GOT3 (cell line): ENCODE data around the gene ZRANB3.
"Not testable (repeated sequence)": the region's sequence is repeated elsewhere in the genome, so short reads cannot be mapped to it uniquely, and the experiment has no call there.

Experiments
- DNase-seq: peaks from one replicate; lab custom pipeline; 2025; ENCODE audit warnings: mixed read lengths; lab: John Stamatoyannopoulos, UW

Gene ZRANB3

DNA sequence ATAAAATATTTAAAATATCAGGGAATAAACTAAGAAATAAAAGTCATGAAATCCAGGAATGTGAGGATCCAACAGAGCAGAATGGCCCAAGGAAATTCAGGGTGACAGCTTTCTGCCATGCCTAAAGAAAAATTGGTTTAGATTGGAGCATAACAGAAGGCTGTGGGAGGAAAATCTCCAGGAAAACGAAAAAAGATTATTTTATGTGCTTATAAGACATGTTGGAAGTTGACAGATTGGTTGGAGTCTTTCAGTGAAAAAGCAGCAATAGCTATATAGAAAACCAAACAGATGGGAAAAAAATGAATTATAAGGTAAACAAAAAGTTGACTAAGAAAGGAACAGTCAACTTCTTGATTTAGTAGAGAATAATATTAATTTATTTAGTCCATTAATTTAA lies 203.9 kb downstream of the ZRANB3 start:
- no peak for DNase-seq

DNA sequence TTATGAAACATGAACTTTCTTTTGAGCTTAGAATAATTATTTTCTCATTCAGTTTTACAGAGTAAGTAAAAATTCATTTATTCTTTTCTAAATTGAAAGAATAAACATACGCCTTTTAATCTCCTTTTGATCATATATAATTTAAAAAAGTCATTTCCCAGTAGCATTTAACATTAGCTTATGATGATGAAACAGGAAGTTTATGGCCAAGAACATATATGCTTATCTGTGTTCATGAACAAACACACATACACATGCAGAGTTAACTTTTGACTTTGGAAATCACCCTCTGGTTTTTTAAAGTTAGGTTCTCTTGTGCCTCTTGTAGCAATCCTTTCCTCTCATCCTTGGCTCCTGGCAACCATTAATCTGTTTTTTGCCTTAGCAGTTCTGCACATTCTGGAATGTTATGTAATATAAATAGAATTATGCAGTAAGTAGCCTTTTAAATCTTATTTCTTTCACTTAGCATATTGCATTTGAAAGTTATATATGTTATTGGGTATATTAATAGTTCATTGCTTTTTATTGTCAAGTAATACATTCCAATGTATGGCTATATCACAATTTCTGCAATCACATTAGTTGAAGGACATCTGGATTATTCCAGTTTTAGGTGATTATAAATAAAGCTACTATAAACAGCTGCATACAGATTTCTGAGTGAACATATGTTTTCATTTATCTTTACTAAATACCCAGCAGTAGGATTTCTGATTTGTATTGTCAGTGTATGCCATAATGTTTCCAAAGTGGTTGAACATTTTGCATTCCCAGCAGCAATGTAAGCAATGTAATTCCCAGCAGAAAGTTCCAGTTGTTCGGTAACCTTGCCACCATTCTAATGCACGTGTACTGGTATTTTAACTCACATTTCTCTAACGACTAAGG lies 210.3 kb downstream of the ZRANB3 start:
- DNase-seq: no peak

DNA sequence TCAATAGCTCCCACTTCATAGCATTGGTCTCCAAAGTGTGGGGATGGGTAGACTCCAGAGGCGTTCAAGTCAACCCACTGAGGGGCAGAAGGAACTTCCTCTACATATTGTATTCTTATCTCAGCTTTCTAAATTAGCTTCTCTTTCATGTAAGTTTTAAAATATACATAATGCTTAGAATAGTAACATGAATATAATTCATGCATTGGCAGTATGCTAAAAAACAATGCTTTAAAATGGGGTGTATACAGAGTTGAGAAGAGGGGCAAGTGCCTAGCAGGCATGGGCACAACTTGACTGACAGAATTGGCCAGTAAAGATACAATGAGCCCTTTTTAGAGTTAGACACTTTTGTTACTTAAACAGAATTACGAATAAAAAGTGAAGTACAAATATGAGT lies 212.2 kb downstream of the ZRANB3 start:
- DNase-seq: no peak

DNA sequence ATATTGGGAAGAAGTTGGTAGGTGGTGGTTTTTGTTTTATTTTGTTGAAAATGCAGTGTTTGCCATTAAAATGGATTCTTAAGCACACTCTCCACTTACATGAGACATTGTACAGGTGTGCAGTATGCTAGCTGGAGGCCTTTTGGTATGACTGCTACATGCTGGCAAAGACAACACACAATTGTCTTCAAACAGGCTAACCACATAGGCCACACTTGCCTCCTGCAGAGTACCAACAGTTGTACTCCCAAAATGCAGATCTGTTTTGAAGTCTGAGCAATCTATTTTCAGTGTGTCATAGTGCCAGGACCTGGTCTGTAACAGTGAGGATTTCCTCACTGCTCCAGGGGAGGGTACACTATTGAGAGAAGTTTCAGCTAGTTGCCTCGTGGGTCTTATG lies 213.6 kb downstream of the ZRANB3 start:
- no peak for DNase-seq

DNA sequence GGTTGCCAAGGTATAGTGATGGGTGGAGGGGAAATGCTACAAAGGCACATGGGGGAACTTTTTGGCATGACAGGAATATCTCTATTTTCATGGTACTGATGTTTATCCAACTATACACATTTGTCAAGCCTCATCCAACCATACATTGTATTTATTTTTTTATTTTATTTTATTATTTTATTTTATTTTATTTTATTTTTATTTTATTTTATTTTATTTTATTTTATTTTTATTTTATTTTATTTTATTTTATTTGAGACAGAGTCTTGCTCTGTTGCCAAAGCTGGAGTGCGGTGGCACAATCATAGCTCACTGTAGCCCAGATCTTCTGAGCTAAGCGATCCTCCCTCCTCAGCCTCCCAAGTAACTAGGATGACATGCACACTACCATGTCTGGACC lies 219.1 kb downstream of the ZRANB3 start:
- no peak for DNase-seq

DNA sequence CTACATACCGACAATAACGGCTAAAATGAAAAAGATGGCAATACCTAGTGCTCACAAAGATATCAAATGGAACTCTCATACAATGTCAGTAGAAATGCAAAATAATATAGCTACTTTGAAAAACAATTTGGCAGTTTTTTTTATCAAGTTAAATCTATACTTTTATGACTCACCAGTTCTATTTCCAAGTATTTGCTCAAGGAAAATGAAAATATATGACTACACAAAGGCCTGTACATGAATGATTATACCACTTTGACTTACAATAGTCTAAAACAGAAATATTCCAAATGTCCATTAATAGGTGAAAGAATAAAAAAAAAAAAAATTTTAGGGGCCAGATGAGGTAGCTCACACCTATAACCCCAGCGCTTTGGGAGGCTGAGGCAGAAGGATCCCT lies 219.8 kb downstream of the ZRANB3 start:
- no peak for DNase-seq

- DNase-seq: no peak
These were observed 226.3 kb downstream of the ZRANB3 start for GRCh38 chr2:135304694-135305093.

DNA sequence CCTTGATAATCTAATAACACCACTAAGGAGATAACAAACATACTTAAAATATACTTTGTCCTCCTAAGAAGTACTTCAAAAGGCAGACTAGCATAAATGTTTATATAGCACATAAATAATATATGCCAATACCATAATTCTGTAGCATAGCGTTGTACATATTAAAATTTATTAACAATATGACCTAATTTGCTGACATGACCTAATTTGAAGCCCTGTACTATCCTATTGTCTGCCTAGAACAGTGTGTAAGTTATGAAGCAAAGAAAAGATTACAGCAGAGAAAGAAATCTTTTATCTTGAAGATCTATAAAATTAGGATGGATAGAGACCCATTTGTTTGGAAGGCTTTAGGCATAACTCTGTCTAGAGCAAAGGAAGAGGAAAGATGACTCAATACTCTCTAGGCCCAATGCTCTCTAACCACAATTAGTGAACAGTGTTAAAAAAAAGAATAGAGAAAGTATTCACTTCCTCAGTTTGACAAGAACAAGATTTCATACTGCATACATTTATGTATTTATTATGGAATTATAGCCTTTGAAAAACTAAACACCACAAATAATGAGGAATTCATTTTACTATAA lies 231.3 kb downstream of the ZRANB3 start:
- DNase-seq: no peak

DNA sequence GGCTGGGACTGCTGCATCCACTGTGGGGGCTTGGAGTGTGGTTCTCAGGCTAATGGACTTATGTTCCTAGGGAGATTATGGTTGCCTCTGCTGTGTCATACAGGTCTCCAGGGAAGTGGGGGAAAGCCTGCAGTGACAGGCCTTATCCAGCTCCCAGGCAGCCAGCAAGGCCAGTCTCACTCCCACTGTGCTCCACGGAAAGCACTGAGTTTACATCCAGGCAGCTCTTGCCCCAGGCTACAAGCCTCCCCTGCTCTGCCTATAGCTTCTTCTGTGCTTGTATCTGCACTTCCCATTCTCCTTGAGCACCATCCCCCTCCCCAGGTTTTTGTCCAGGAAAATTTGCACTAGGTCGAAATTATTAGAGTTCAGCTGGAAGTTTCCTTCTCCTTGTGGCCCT lies 231.9 kb downstream of the ZRANB3 start:
- no peak for DNase-seq

DNA sequence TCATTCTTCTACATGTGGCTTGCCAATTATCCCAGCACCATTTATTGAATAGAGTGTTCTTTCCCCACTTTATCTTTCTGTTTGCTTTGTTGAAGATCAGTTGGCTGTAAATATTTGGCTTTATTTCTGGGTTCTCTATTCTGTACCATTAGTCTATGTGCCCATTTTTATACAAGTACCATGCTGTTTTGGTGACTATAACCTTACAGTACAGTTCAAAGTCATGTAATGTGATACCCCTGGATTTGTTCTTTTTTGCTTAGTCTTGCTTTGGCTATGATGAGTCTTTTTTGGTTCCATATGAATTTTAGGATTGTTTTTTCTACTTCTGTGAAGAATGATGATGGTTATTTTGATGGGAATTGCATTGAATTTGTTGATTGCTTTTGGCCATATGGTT lies 243.9 kb downstream of the ZRANB3 start:
- not testable (repeated sequence) for DNase-seq

- no peak for DNase-seq
These were observed 245.6 kb downstream of the ZRANB3 start for GRCh38 chr2:135285391-135285790.

- no peak for DNase-seq
These were observed 249.6 kb downstream of the ZRANB3 start for GRCh38 chr2:135281379-135281778.

- no peak for DNase-seq
These were observed 251.8 kb downstream of the ZRANB3 start for GRCh38 chr2:135279209-135279608.

- DNase-seq: no peak
These were observed 254.5 kb downstream of the ZRANB3 start for GRCh38 chr2:135276525-135276924.

GRCh38 chr2:135271006-135271405 lies 260.0 kb downstream of the ZRANB3 start:
- DNase-seq: no peak

DNA sequence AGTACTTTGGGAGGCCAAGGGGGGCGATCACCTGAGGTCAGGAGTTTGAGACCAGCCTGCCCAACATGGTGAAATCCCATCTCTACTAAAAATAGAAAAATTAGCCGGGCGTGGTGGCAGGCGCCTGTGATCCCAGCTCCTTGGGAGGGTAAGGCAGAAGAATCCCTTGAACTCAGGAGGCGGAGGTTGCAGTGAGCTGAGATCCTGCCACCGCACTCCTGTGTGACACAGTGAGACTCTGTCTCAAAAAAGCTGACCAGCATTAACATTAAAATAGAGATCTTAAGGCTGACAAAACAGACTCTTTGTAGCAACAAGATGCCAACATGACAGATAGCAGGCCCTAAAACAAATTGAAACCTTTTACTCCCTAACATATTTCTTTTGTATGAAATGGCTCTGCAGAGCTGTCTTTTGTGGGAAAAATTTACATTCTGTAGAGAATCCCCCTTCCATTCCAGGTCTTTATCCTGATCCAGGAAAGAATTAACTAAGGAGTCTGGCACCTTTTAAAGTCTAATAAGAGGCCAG lies 265.0 kb downstream of the ZRANB3 start:
- DNase-seq: no peak

- DNase-seq: no peak
These were observed 271.9 kb downstream of the ZRANB3 start for GRCh38 chr2:135259123-135259522.

DNA sequence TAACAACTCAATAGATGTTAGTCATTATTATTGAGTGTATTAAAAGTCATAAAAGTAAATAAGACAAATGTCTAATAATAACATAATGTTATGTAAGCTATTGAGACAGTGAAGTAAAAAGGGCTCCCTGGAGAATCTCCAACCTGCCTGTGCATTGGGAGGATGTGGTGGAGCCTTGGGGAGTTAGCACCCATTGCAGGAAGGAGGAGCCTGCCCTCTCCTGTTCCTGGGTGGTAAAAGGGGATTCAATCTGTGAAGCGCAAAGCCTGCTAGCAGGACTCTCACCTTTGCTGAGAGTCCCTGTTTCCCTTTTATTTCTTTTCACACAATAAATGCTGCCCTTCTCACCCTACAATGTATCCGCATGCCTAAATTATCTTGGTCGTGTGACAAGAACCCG lies 272.8 kb downstream of the ZRANB3 start:
- DNase-seq: no peak

- DNase-seq: no peak
These were observed 273.5 kb downstream of the ZRANB3 start for GRCh38 chr2:135257383-135258090.

- DNase-seq: no peak
These were observed 274.3 kb downstream of the ZRANB3 start for GRCh38 chr2:135256531-135257260.

- DNase-seq: no peak
These were observed 275.8 kb downstream of the ZRANB3 start for GRCh38 chr2:135255208-135255607.
